T-cell (primary cell): Measurements from ENCODE around the gene HSDL2. TPM values are rescaled to one million over a fixed set of nuclear protein-coding genes. Genes with fewer than 3 reads are reported as not detected.

Experiments
- ATAC-seq, 4 experiments: fragments of 200-7000 bp in 3 of 4; fragments of 150-1000 bp in 1 of 4; cut with Tn5 transposase; replicated peaks in 1 of 4; 1 replicate in 3 of 4; 2 replicates in 1 of 4; pipeline ENCODE4 v1.10.0; 2021; ENCODE audit warnings: moderate library complexity in 3 of 4, mild to moderate bottlenecking in 2 of 4, moderate number of reproducible peaks in 1 of 4
- CTCF ChIA-PET, 2 donors: fragments of 300-600 bp; sonication (Branson Sonifier 250); formaldehyde crosslinking; loops; one replicate each; lab custom pipeline; 2022; ENCODE audit warnings: antibody characterized with exemption in 2 of 2; lab: Charles Lee
- POLR2A ChIA-PET, 2 donors: fragments of 300-600 bp; sonication (Branson Sonifier 250); formaldehyde crosslinking; loops; one replicate each; lab custom pipeline; 2022; ENCODE audit warnings: antibody characterized with exemption in 2 of 2; lab: Charles Lee
- DNase-seq, 35 experiments: peaks; one replicate each; pipeline versions ENCODE4 v3.0.0 to v3.0.0-alpha.2; 2013 to 2023
- H3K27ac ChIP-seq: one replicate; pipeline ENCODE4 v1.5.1; 2013; ENCODE audit warnings: low read length
- H3K27me3 ChIP-seq, 2 experiments: replicated peaks in 1 of 2; 1 replicate in 1 of 2; 2 replicates in 1 of 2; pipeline versions ENCODE4 v1.6.1 to v1.7.0; 2013; ENCODE audit warnings: low read length in 1 of 2, mixed read lengths in 1 of 2; ENCODE audit not compliant: control insufficient read depth in 2 of 2, insufficient read depth in 2 of 2; ENCODE audit errors: extremely low read depth in 1 of 2
- H3K36me3 ChIP-seq, 2 donors: 1 replicate in 1 of 2; 2 replicates in 1 of 2; pipeline versions ENCODE4 v1.6.1 to v1.7.0; 2013; ENCODE audit warnings: low read length in 1 of 2; ENCODE audit not compliant: control insufficient read depth in 2 of 2, insufficient read depth in 1 of 2; ENCODE audit errors: extremely low read depth in 1 of 2
- H3K4me1 ChIP-seq, 2 experiments: 1 replicate in 1 of 2; 2 replicates in 1 of 2; pipeline versions ENCODE4 v1.6.1 to v1.7.0; 2013; ENCODE audit warnings: low read length in 2 of 2, mixed read lengths in 1 of 2; ENCODE audit not compliant: insufficient read depth in 2 of 2, control insufficient read depth in 1 of 2; ENCODE audit errors: extremely low read depth in 1 of 2
- H3K4me3 ChIP-seq, 2 donors: 1 replicate in 1 of 2; 2 replicates in 1 of 2; pipeline versions ENCODE4 v1.5.1 to v1.7.0; 2013; ENCODE audit warnings: mild to moderate bottlenecking in 2 of 2, low read length in 1 of 2, moderate library complexity in 1 of 2; ENCODE audit not compliant: control insufficient read depth in 1 of 2; ENCODE audit errors: extremely low read depth in 1 of 2
- H3K9me3 ChIP-seq: 2 replicates; pipeline ENCODE4 v1.7.0; 2013
- H3K27ac Mint-ChIP-seq, 2 donors: one replicate each; pipeline ENCODE4 v1.8.0; 2020 to 2021; ENCODE audit warnings: mild to moderate bottlenecking in 2 of 2, mixed read lengths in 2 of 2
- H3K27me3 Mint-ChIP-seq, 2 donors: one replicate each; pipeline ENCODE4 v1.8.0; 2021 to 2022; ENCODE audit warnings: mixed read lengths in 2 of 2
- H3K36me3 Mint-ChIP-seq: one replicate; pipeline ENCODE4 v1.8.0; 2021; ENCODE audit warnings: mixed read lengths
- H3K4me1 Mint-ChIP-seq, 3 donors: one replicate each; pipeline ENCODE4 v1.8.0; 2020 to 2022; ENCODE audit warnings: mixed read lengths in 3 of 3, mild to moderate bottlenecking in 1 of 3
- H3K4me3 Mint-ChIP-seq, 3 donors: one replicate each; pipeline ENCODE4 v1.8.0; 2020 to 2022; ENCODE audit warnings: mild to moderate bottlenecking in 3 of 3, mixed read lengths in 3 of 3, moderate library complexity in 3 of 3
- H3K9me3 Mint-ChIP-seq, 3 donors: one replicate each; pipeline ENCODE4 v1.8.0; 2020 to 2022; ENCODE audit warnings: mixed read lengths in 3 of 3
- WGBS: methylation state at CpG from one replicate; pipeline ENCODE4 v1.1.5; 2013; ENCODE audit warnings: missing lambda C conversion rate; ENCODE audit not compliant: insufficient coverage; 5-methylcytosine and 5-hydroxymethylcytosine counted together
- total RNA-seq, 35 experiments: library from RNA in 6 of 35; stranded (reverse) in 6 of 35; fragments of 120-200 nt in 1 of 35; gene quantifications; one replicate each; pipeline versions ENCODE4 v1.2.1 to v1.2.4 and lab custom pipeline; 2013 to 2026

The HSDL2 gene
- total RNA-seq, 5 donors from 2014 or later (not counting 1 experiment from before 2014, with no cell fraction given), result 9.1 to 11.8 (median 10.8) TPM

DNA sequence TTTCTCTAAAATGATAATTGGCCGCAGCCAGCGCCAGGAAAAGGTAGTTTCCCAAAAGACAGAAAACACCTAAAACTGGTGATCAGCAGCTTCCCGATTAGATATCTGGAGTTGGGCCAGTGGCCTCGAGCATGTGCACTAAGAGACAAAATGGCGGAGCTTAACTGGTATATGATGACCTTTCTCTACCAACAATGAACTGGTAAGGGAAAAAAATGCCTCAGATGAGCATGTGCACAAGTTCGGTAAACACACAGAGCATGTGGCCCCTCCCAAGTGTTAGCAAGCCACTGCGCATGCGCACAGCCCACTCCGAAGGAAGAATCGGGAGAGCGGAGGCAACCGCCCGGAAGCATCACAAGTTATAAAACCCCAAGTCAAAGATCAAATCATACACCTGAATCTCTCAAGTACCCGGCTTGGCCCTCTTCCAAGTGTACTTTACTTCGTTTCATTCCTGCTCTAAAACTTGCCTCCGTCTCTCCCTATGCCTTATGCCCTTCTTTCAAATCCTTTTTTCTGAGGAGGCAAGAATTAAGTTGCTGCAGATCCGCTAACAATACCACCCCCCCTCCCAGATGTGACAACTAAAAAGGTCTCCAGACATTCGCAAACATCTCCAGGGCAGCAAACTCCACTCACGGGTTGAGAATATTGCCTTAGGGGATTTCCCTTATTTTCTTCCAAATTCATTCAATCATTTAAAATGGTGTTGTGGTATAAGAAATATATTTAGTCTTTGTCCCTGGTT lies 31.5 kb upstream of the HSDL2 start:
- H3K36me3 ChIP-seq, result no peaks in the 10 kb centered on the region
- peak; percentile 68 to 88 (median 84) for ATAC-seq
- H3K4me3 Mint-ChIP-seq, result peak overlapping the region; percentile 39 to 69 (median 63)
- ChIA-PET CTCF (no interaction called here), POLR2A (no interaction called here)
- H3K36me3 Mint-ChIP-seq, result no peaks in the 10 kb centered on the region
- DNase-seq, result peak; percentile 37 to 75 (median 56)
- peaks cover 12 to 15% (median 13%) of the 10 kb centered on the region in 3 donors for H3K4me1 Mint-ChIP-seq
- H3K27me3 ChIP-seq, result peaks cover 0 to 5% of the 10 kb centered on the region in 2 experiments
- H3K27me3 Mint-ChIP-seq, result peaks cover 0 to 1% of the 10 kb centered on the region in 2 donors
- peak overlapping the region; percentile 51 to 70 for H3K27ac Mint-ChIP-seq
- H3K9me3 Mint-ChIP-seq, result no peaks in the 10 kb centered on the region
- 41% methylated on average over 13 of the region's 19 CpGs for WGBS
- no peak overlapping the region for H3K27ac ChIP-seq
- no peaks in the 10 kb centered on the region for H3K9me3 ChIP-seq
- H3K4me3 ChIP-seq, result peak overlapping the region; percentile 12 to 29
- H3K4me1 ChIP-seq, result peaks cover 0 to 8% of the 10 kb centered on the region in 2 experiments

DNA sequence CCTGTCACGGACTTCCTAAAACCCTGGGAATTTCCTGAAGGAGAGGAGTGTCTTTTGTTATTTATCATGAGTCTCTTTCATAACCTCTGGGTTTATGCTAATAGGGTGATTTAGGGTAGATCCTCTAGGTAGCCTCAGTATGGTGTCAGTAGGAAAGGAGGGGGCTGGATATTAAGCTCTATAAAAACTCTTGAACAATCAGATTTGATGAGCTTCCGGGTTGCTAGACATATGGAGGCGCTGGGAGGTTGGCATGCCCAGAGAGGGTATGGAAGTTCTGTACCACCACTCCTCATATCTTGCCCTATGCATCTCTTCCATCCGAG lies 30.9 kb upstream of the HSDL2 start:
- Mint-ChIP-seq H3K27ac (no peak overlapping the region), H3K4me3 (peak overlapping the region in 1 of 3 donors; percentile 63), H3K27me3 (peaks cover 0 to 1% of the 10 kb centered on the region in 2 donors), H3K4me1 (peaks cover 13 to 15% (median 14%) of the 10 kb centered on the region in 3 donors), H3K36me3 (no peaks in the 10 kb centered on the region), H3K9me3 (no peaks in the 10 kb centered on the region)
- peak in 1 of 4 experiments; percentile 16 for ATAC-seq
- Histone ChIP-seq H3K36me3 (no peaks in the 10 kb centered on the region), H3K27ac (no peak overlapping the region), H3K4me1 (peaks cover 0 to 8% of the 10 kb centered on the region in 2 experiments), H3K9me3 (no peaks in the 10 kb centered on the region), H3K4me3 (no peak overlapping the region), H3K27me3 (peaks cover 0 to 5% of the 10 kb centered on the region in 2 experiments)
- no peak for DNase-seq
- CTCF ChIA-PET, result no interaction called here
- WGBS, result no CpG with 5 or more reads among the region's 4 CpGs
- POLR2A ChIA-PET, result no interaction called here

GRCh38 chr9:112351184-112351583 lies 28.7 kb upstream of the HSDL2 start:
- H3K4me3 Mint-ChIP-seq, result no peak overlapping the region
- POLR2A ChIA-PET, result no interaction called here
- 100% methylated on average over 1 of the region's 3 CpGs for WGBS

DNA sequence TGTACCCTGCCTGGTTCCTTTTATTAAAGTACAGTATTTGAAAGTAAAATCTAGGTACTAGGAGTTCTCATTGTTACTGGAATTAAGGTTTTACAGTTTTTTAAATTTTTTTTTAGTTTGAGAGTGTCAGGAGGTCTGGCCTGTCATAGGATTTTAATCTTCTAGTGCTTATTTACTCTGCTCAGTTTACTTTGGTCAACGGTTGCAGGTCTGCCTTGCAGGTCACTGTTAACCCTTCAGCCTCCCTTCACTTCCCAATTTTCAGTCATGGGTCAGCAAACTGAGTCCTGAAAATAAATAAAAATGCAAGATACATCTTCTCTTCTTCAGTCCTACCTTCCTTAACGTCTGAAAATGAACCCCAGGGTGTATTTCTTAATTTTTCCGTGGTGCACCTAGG lies 27.7 kb upstream of the HSDL2 start:
- Mint-ChIP-seq H3K27me3 (peaks cover 0 to 1% of the 10 kb centered on the region in 2 donors), H3K9me3 (no peaks in the 10 kb centered on the region), H3K27ac (no peak overlapping the region), H3K4me1 (peaks cover 22 to 34% (median 24%) of the 10 kb centered on the region in 3 donors), H3K36me3 (no peaks in the 10 kb centered on the region), H3K4me3 (no peak overlapping the region)
- no peak overlapping the region for H3K4me3 ChIP-seq
- no peaks in the 10 kb centered on the region for H3K36me3 ChIP-seq
- CTCF ChIA-PET, result no interaction called here
- H3K27me3 ChIP-seq, result no peaks in the 10 kb centered on the region
- 50% methylated on average over 1 of the region's 3 CpGs for WGBS
- DNase-seq (no peak), ATAC-seq (no peak)
- no peaks in the 10 kb centered on the region for H3K9me3 ChIP-seq
- peaks cover 0 to 8% of the 10 kb centered on the region in 2 experiments for H3K4me1 ChIP-seq
- POLR2A ChIA-PET, result no interaction called here
- H3K27ac ChIP-seq, result no peak overlapping the region

More at GRCh38 chr9:112351184-112351583, 28.7 kb upstream of the HSDL2 start:
- Mint-ChIP-seq H3K4me1 (peaks cover 22 to 34% (median 24%) of the 10 kb centered on the region in 3 donors), H3K36me3 (no peaks in the 10 kb centered on the region), H3K27ac (no peak overlapping the region), H3K9me3 (no peaks in the 10 kb centered on the region), H3K27me3 (peaks cover 0 to 1% of the 10 kb centered on the region in 2 donors)
- no peak for ATAC-seq
- Histone ChIP-seq H3K27me3 (peaks cover 0 to 1% of the 10 kb centered on the region in 2 experiments), H3K27ac (no peak overlapping the region), H3K4me1 (peaks cover 0 to 8% of the 10 kb centered on the region in 2 experiments), H3K4me3 (no peak overlapping the region), H3K36me3 (no peaks in the 10 kb centered on the region), H3K9me3 (no peaks in the 10 kb centered on the region)
- CTCF ChIA-PET, result interaction anchor here in 1 of 2 donors (0.6 kb wide), 2 partner anchors 265 to 276 kb away, joined by 3 read pairs; no protein-coding TSS in a partner anchor
- no peak for DNase-seq

- ATAC-seq (no peak), DNase-seq (no peak)
- ChIA-PET CTCF (interaction anchor here in 1 of 2 donors (1.0 kb wide), 1 partner anchor 8 kb away, joined by 3 read pairs; no protein-coding TSS in a partner anchor), POLR2A (no interaction called here)
- Mint-ChIP-seq H3K4me3 (no peak overlapping the region), H3K9me3 (no peaks in the 10 kb centered on the region), H3K4me1 (peaks cover 7 to 20% (median 12%) of the 10 kb centered on the region in 3 donors), H3K27me3 (peaks cover 0 to 2% of the 10 kb centered on the region in 2 donors), H3K36me3 (no peaks in the 10 kb centered on the region), H3K27ac (no peak overlapping the region)
- Histone ChIP-seq H3K36me3 (no peaks in the 10 kb centered on the region), H3K27me3 (peaks cover 0 to 4% of the 10 kb centered on the region in 2 experiments), H3K4me3 (no peak overlapping the region), H3K27ac (no peak overlapping the region), H3K4me1 (no peaks in the 10 kb centered on the region), H3K9me3 (no peaks in the 10 kb centered on the region)
- no CpG with 5 or more reads among the region's 1 CpG for WGBS
Measured at GRCh38 chr9:112354081-112354743, 25.7 kb upstream of the HSDL2 start.

DNA sequence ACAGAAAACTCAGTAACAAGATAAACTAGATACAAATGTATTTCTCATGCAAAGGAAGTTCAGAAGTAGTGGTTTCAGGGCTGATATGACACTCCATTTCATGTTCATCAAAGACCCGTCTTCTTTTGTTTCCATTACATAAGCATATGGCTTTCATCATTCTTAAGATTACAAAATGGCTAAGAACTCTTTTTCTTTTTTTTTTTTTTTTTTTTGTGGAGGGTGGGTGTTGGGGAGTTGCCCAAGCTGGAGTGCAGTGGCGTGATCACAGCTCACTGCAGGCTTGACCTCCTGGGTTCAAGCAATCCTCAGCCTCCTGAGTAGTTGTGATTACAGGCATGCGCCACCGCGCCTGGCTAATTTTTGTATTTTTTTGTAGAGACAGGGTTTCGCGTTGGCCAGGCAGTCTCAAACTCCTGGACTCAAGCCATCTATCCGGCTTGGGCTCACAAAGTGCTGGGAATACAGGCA lies 24.4 kb upstream of the HSDL2 start:
- ATAC-seq (peak in 1 of 4 experiments; percentile 68), DNase-seq (no peak)
- Mint-ChIP-seq H3K9me3 (no peaks in the 10 kb centered on the region), H3K4me3 (no peak overlapping the region), H3K27ac (no peak overlapping the region), H3K36me3 (no peaks in the 10 kb centered on the region), H3K4me1 (peaks cover 7 to 20% (median 12%) of the 10 kb centered on the region in 3 donors), H3K27me3 (peaks cover 0 to 2% of the 10 kb centered on the region in 2 donors)
- no peaks in the 10 kb centered on the region for H3K4me1 ChIP-seq
- H3K27ac ChIP-seq, result no peak overlapping the region
- ChIA-PET POLR2A (no interaction called here), CTCF (no interaction called here)
- H3K4me3 ChIP-seq, result no peak overlapping the region
- H3K9me3 ChIP-seq, result no peaks in the 10 kb centered on the region
- 84% methylated on average over 7 of the region's 8 CpGs for WGBS
- H3K36me3 ChIP-seq, result no peaks in the 10 kb centered on the region
- peaks cover 0 to 4% of the 10 kb centered on the region in 2 experiments for H3K27me3 ChIP-seq
